Fibroblast of mammary gland (primary cell): ENCODE measurements around the gene BCAR3.
A peak's percentile ranks its signal among the peaks of the same experiment; 100 is the strongest.

ENCODE experiments used
- DNase-seq: peaks from one replicate; pipeline ENCODE4 v3.0.0-alpha.2; 2010; ENCODE audit warnings: low read depth
- H3K4me3 ChIP-seq: 2 replicates; pipeline ENCODE4 v1.5.1; 2011; ENCODE audit warnings: low read depth, mild to moderate bottlenecking, low read length, moderate library complexity; ENCODE audit not compliant: control insufficient read depth
- TF ChIP-seq, protein P1 (sequence below): conservative IDR thresholded peaks from 2 replicates; pipeline ENCODE4 v1.5.1; 2011; ENCODE audit warnings: low read depth, low read length, inconsistent platforms; ENCODE audit not compliant: control insufficient read depth, insufficient read depth

BCAR3 gene

DNA sequence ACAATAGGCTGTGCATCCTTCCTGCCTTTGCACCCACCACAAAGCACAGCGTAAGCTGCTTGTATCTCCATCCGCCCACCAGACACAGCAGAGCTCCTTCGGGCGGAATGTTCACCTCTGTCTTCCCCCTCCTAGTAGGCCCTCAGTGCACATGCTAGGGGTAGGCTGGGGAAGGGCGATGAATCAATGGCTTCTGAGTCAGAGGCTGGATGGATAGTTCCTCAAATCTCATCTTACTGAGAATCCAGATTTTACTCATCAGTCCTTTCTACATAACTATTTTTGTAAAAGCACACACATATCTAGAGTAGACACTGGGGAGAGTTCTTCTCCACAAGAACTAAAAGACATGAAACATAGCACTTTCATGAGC is 73.8 kb downstream of the BCAR3 start:
- H3K4me3 ChIP-seq, result no peak overlapping the region
- TF ChIP-seq, protein P1, sequence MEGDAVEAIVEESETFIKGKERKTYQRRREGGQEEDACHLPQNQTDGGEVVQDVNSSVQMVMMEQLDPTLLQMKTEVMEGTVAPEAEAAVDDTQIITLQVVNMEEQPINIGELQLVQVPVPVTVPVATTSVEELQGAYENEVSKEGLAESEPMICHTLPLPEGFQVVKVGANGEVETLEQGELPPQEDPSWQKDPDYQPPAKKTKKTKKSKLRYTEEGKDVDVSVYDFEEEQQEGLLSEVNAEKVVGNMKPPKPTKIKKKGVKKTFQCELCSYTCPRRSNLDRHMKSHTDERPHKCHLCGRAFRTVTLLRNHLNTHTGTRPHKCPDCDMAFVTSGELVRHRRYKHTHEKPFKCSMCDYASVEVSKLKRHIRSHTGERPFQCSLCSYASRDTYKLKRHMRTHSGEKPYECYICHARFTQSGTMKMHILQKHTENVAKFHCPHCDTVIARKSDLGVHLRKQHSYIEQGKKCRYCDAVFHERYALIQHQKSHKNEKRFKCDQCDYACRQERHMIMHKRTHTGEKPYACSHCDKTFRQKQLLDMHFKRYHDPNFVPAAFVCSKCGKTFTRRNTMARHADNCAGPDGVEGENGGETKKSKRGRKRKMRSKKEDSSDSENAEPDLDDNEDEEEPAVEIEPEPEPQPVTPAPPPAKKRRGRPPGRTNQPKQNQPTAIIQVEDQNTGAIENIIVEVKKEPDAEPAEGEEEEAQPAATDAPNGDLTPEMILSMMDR, result no peak
- peak; percentile 93 for DNase-seq

- H3K4me3 ChIP-seq, result no peak overlapping the region
- TF ChIP-seq, protein P1, result no peak
- peak; percentile 99 for DNase-seq
These were observed 75.7 kb downstream of the BCAR3 start for GRCh38 chr1:93605812-93606512.

- TF ChIP-seq, protein P1, result no peak
- no peak overlapping the region for H3K4me3 ChIP-seq
- DNase-seq, result no peak
These were observed 76.5 kb downstream of the BCAR3 start for GRCh38 chr1:93605026-93605568.

DNA sequence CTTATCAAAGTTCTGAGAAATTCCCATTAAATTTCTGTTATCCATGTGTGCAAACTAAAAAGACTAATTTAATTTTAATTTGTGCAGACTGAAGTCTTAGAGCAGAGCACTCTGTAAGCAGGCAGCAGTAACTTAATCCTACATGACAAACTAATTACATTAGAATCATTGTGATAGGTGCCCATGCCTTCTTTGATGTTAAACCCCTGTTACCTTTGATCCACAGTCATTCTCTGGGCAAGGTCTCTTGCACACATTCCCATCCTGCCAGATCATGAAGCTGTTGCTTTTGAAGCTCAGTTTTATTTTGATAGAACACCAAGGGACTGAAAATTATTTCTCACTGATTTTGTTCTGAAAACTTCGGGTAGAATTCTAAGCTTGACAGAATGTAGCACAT is 77.2 kb downstream of the BCAR3 start:
- no peak for DNase-seq
- no peak overlapping the region for H3K4me3 ChIP-seq
- TF ChIP-seq, protein P1, result no peak

GRCh38 chr1:93603601-93604000 is 78.0 kb downstream of the BCAR3 start:
- TF ChIP-seq, protein P1, result no peak
- DNase-seq, result no peak
- no peak overlapping the region for H3K4me3 ChIP-seq

DNA sequence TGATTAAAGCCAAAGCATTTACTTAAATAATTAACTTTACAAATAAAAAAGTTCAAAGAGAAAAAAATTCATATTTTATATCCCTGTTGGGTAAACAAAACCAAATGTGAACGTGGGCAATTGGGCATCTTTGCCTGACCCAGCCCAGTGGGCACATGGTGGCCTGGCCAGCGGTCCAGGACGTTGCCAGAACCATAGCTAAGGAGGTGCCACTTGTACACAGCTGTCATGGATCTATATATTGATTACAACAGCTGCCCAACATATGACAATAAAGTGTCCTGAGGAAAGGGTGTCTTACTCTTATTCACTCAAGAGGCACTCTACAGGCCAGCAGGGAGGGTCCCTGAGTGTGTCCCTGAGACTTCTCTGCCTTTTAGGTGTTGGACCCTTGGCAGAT is 78.5 kb downstream of the BCAR3 start:
- no peak for DNase-seq
- H3K4me3 ChIP-seq, result no peak overlapping the region
- TF ChIP-seq, protein P1, result no peak
